HT1080 (cell line): Measurements from ENCODE around the gene MORN5. TPM values are rescaled to one million over a fixed set of nuclear protein-coding genes. Genes with fewer than 3 reads are reported as not detected.

Experiments used
- DNase-seq: peaks from one replicate; pipeline ENCODE4 v3.0.0-alpha.2; 2015; ENCODE audit warnings: low read depth
- total RNA-seq: library from RNA; depleted of rRNA; stranded (reverse); fragments of >200 nt; shearing (Covaris generic); gene quantifications from 2 replicates; pipeline ENCODE4 v1.2.3, GENCODE V29; 2014

MORN5 gene
- total RNA-seq, 1 experiment from 2014 or later = not detected

GRCh38 chr9:122214507-122214906 lies 54.8 kb downstream of the MORN5 start:
- DNase-seq = no peak

GRCh38 chr9:122215663-122216062 lies 56.0 kb downstream of the MORN5 start:
- no peak for DNase-seq

DNA sequence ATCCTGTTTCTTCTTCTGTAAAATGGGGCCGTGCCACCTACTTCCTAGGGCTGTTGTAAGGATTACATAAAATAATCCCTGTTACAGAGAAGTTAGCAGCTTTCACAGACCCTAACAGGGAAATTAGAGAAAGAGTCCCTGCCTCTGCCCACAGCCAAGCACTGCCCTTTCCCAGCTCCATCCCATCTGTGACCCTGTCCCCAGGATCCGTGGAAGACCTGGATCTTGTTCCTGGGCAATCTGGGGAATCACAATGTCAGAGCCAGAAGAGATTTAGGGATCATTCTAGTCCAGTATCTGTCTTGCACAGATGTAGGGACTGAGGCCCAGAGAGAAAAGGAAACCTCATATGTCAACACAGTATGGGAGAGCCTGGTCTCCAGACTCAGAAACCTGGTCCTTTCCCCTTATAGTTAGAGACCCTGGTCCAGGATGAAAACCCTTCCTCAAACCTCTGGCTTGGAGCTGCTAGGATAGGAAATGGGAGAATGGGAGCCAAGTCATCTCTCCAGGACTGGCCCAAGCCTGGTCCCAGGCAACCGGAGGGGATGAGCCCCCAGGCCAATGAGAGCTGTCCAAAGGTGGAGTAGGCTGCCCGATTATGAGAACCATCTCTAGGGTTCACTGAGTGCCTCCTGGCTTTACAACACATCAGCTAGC lies 56.6 kb downstream of the MORN5 start:
- DNase-seq = no peak

DNA sequence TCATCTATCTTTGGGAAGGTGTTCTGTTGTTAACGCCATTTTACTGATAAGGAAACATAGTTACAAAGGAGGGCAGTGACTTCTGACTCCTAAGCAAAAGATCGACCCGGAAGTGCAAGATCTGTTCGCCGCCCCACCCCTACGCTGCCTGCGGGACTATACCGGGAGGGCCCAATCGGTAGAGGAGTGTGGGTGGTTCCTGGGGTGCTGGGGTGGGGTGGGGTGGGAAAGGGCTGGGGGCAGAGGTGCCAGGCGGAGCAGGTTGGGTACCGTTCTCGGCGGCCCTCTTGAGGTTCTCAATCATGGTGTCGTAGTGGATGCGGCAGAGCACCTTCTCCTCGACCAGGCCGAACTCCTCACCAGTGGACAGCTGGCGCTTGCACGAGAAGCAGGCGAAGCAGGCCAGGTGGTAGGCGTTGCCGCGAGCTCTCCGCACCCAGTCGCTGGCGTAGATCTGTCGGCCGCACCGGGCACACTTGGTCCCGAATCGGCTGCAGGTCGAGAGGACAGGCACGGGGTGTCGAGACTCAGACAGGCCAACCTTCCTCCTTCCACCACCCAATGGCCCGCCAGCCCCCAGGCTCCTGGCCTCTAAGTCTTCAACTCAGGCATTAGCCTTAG lies 57.2 kb downstream of the MORN5 start:
- no peak for DNase-seq

GRCh38 chr9:122217640-122218039 lies 57.9 kb downstream of the MORN5 start:
- DNase-seq = no peak

- peak; percentile 38 for DNase-seq
Measured at GRCh38 chr9:122218071-122218934, 58.6 kb downstream of the MORN5 start.

DNA sequence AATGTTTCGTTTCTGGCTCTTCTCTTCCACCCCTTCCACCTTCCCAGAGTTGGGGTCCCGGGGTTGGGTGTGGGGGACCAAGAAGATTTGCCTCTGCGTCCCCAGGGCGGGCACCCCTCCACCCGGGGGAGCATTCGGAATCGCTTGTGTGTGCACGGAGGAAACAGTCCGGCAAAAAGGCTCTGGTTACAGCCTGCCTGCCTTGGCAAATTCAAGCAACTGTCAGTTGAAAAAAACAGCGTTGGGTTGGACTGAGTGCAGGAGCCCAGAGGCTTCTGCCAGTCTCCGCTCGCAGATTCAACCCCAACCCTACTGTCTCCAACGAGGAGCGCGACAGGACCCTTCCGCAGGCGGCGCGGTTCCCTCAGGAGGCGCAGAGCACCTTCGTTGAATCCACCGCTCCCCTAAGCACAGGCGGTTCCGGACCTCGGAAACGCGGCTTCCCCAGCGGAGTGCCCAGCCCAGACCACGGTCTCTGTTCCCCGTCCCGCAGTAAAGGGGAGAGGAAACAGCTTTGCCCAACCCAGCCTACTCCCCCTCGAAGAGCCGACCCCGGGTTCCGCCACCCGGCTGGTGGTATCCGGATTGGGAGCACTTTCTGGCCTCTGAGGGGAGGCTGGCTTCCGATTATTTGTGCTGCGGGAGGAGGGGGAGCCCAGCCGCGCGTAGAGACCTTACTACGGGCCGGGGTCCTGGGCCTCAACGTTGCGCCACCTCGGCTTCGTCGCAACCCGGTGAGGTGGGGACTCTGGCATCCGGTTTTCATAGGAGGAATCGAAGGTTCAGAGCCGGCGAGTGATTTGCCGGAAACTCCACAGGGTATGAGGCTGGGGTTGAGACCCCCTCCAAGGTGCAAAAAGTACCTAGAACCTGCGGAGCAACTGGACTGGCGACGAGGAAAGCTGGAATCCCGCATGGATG lies 59.5 kb downstream of the MORN5 start:
- DNase-seq = no peak

DNA sequence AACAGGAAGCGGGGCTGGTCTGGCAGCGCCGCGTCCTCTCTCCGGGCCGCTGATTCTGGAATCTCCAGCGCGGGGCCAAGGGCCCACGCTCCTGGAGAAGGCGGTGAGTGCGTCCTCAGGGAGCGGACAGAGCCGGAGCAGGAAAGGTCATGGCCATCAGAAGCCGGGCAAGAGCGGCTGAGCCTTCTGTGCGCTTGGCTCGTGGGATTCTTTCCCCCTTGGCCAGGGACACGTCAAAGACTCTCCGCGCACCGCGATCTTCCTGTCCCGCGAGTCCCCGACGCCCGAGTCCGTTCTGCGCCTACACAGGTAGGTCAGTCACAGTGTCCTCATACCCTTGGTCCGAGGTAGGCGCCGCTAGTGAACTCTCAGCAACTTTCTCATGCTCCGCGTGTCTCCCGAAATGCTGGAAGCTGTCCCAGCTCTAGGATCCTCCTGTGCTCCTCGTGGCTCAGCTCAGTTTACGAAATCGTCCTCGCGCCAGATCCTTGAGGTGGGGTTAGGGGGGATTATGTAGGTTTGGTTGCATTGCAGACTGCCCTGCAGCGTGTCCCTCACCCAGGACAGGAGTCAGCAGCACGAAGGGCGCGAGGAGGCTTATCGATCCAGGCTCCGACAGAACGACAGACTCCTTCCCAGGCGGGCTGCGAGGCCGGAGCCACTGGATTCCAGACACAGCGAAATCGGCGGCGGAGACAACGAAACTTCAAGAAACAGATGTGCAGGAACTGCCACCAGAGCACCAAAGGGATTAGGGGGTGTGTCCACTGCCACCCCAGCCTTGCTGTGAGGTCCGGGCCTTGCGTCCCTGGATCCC lies 60.4 kb downstream of the MORN5 start:
- DNase-seq = no peak

DNA sequence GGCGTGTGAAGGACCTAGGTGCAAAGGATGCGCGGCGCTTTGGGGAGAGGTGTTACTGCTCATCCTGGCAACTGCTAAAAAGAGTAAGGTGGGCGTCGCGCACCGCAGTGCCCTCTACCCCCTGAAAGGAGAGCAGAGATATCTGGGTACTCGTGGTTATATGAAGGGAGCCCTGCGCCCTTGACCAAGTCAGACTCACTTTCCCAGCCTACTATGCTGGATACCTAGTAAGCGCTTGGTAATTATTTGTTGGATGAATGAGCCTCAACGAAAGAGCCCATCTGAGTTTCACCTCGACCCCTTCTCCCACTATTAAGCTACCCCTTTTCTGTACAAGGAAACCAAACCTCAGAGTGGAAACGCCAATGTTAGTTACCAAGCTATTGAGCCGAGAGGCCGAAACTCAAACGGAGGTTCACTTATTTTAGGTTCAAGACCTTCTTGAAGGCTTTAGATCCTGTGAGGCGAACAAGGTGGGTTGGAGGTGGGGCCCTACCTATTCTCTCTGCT lies 61.0 kb downstream of the MORN5 start:
- DNase-seq = no peak

- DNase-seq = no peak
Measured at GRCh38 chr9:122221183-122221811, 61.6 kb downstream of the MORN5 start.

GRCh38 chr9:122222791-122223190 lies 63.1 kb downstream of the MORN5 start:
- no peak for DNase-seq

DNA sequence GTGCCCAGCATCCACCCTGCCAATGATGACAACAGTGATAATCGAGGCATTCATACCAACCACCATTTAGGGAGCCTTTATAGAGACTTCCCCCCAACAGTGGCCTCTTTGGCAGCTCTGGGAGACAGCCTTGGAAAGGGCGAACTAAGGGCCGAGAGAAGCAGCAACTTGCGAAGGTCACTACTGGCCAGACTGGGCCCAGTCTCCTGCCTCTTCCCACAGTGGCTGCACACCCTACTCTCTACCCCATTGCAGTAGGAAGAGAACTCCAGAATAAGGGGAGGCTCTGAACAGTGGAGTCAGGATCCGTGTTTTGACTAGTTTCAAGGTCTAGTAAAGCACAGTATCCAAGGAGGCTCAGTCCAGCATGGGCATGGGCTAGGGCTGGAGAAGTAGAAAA lies 63.7 kb downstream of the MORN5 start:
- DNase-seq = no peak

GRCh38 chr9:122225312-122226141 lies 65.8 kb downstream of the MORN5 start:
- no peak for DNase-seq

DNA sequence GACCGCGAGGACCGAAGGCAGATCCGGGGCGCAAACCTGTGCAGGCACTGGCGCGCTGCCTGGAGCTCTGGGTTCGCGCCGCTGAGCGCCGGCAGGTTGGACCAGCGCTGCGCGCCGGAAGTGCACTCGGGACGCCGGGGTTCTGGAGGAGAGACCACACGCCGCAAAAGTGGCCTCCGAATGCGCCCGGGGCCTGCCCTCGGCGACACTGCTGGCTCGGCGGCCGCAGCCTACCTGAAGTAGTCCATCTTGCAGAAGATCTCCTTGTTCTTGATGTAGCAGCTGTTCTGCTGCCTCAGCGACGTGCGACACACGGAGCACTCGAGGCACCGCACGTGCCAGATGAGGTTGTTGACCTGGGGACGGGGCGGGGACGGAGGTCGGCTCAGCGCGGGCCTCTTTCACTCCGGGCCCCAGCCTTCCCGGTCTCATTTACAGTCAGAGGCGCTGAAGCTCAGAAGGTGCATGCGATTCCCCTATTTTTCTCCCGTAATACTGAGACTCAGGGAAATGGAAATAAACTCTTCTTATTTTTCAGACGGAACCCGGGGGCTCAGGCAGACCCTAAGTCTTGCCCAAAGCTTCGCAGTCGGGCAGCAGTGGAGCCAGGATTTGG lies 66.5 kb downstream of the MORN5 start:
- DNase-seq = no peak

- DNase-seq = no peak
Measured at GRCh38 chr9:122226758-122227574, 67.3 kb downstream of the MORN5 start.

- DNase-seq = no peak
Measured at GRCh38 chr9:122227575-122227900, 67.8 kb downstream of the MORN5 start.

DNA sequence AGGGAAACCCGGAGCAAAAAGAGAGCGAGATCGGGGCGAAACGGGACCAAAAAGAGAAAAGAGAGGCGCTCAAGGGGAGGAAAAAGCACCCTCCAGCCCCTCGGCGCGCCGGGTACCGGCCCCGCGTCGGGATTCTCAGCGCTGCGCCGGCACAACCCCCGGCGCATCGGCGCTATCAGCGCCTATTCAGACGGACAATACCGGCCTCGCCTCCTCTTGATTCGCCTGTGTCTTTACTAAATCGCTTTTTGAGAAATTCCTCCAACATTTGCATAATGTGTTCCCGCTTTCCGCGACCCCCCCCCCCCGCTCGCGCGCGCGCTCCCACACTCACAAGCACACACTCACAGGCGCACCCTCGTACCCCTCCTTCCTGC lies 68.5 kb downstream of the MORN5 start:
- no peak for DNase-seq
